ENCODE results near the gene TCERG1L.

The TCERG1L gene

DNA sequence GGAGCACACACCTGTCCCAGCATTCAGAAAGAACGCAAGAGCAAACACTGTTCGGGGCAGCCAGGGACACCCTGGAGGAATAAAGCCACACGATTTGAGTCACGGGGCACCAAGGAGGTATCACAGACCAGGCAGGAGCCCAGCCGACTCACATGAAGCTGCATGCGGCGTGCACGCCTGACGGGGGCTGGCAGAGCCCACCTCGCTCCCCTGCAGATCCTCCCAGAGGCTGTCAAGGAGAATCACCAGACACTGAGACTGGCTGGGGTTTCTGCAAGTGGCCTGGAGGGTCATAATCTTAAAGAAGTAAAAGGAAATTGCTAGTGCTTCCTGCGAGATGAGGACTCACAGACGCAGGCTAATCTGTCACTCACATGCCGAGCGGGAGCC, 61.6 kb downstream of the TCERG1L start:
- TF ChIP-seq, protein P1, sequence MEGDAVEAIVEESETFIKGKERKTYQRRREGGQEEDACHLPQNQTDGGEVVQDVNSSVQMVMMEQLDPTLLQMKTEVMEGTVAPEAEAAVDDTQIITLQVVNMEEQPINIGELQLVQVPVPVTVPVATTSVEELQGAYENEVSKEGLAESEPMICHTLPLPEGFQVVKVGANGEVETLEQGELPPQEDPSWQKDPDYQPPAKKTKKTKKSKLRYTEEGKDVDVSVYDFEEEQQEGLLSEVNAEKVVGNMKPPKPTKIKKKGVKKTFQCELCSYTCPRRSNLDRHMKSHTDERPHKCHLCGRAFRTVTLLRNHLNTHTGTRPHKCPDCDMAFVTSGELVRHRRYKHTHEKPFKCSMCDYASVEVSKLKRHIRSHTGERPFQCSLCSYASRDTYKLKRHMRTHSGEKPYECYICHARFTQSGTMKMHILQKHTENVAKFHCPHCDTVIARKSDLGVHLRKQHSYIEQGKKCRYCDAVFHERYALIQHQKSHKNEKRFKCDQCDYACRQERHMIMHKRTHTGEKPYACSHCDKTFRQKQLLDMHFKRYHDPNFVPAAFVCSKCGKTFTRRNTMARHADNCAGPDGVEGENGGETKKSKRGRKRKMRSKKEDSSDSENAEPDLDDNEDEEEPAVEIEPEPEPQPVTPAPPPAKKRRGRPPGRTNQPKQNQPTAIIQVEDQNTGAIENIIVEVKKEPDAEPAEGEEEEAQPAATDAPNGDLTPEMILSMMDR (IDR thresholded peaks at IDR 0.05), result no peak

GRCh38 chr10:131249238-131249954, 62.1 kb downstream of the TCERG1L start:
- TF ChIP-seq, protein P1 (IDR thresholded peaks at IDR 0.05), result no peak

GRCh38 chr10:131248376-131249165, 63.0 kb downstream of the TCERG1L start:
- TF ChIP-seq, protein P1 (IDR thresholded peaks at IDR 0.05), result no peak

DNA sequence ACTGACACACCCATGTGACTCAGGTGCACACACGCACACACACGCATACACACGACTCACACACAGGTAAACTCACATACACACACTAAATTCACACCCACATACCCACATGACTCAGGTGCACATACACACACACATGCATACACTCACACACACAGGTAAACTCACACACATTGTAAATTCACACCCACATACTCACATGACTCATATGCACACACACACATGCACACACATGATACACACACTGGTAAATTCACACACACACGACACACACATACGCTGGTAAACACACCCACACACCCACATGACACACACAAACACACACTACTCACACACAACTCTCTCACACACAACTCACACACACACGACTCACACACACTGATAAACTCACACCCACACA, 63.6 kb downstream of the TCERG1L start:
- TF ChIP-seq, protein P1 (IDR thresholded peaks at IDR 0.05), result no peak

DNA sequence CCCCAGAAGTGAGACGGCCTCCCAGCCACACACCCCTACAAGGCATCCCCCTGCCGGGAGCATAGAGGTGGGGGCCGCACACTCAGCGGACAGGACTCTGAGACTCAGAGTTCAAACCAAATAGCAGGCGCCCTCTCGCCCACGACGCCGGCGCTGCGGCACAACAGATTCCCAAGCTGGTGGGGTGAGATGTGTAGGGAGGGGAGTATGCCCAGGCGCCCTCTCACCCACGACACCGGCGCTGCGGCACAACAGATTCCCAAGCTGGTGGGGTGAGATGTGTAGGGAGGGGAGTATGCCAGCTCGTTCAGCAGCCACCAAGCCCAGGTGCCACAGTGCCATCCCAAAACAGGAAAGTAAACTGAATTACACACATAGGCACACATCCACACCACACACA, 64.7 kb downstream of the TCERG1L start:
- TF ChIP-seq, protein P1 (IDR thresholded peaks at IDR 0.05), result no peak

DNA sequence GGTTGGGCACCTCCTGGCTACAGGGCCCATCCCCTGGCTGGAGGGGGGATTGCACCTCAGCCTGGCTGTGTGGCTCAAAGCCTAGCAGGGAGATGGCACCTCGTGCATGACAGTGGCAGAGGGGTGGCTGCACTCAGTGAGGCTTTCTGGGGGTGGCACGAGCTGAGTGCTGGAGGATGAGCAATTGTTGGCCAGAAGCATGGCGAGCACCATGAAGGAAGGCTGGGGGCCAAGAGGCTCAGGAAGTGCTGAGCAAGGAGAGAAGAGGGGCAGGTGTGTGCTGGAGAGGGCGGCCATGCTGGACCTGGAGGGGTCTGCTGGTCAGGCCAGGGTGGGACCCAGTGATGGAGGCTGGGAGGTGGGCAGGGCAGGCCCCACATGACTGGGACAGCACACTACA, 65.4 kb downstream of the TCERG1L start:
- TF ChIP-seq, protein P1 (IDR thresholded peaks at IDR 0.05), result no peak

DNA sequence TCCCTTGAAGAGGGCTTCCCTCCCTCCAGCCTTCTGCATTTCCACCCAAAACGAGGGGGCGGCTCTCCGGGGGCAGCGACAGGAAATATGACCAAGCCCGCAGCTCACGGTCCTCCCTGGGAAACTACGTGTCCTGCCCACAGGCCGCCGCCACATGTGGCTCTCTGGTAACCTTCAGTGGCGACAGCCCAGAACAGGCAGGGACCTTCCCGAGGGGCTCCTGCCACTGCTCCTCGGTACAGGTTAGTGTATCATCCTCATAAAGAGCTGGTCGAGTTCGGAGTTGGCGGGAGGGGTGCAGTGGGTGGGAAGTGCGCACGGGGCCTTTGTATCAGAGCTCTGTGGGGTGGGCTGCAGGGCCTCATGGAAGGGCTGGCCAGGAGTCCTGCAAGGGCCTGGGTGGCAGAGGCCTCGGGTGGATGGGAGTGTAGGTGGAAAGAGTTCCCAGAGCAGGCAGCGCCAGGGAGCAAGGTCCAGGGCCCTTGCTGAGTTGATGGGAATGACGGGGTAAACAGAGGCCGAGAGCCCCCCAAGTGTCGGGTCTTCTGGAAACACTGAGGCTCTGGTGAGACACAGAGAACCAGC, 66.0 kb downstream of the TCERG1L start:
- TF ChIP-seq, protein P1 (IDR thresholded peaks at IDR 0.05), result no peak

Data from LNCAP (cell line).